Measurements from ENCODE around the gene KIAA1328. TPM values are rescaled to one million over a fixed set of nuclear protein-coding genes. Genes with fewer than 3 reads are reported as not detected.

Gene KIAA1328
- total RNA-seq, 1 experiment from 2014 or later, result 4.9 TPM

GRCh38 chr18:36899289-36899688, 70.4 kb downstream of the KIAA1328 start:
- Mint-ChIP-seq H3K9me3 (ENCODE audit: unreplicated experiment) (no peaks in the 10 kb centered on the region), H3K27ac (ENCODE audit: unreplicated experiment) (no peak overlapping the region), H3K36me3 (ENCODE audit: insufficient read depth, unreplicated experiment) (no peaks in the 10 kb centered on the region), H3K4me3 (ENCODE audit: unreplicated experiment) (no peak overlapping the region), H3K27me3 (ENCODE audit: insufficient read depth, unreplicated experiment) (no peaks in the 10 kb centered on the region), H3K4me1 (ENCODE audit: low read depth, unreplicated experiment) (no peaks in the 10 kb centered on the region)
- BruUV-seq (replicated peaks), result no TSS peak
- DNase-seq, result peak in 1 of 2 experiments; percentile 0
- Histone ChIP-seq H3K36me3 (ENCODE audit: control insufficient read depth, insufficient read depth, low read length) (no peaks in the 10 kb centered on the region), H3K9me3 (no peaks in the 10 kb centered on the region), H3K4me1 (no peaks in the 10 kb centered on the region), H3K4me3 (ENCODE audit: low read depth, low read length) (no peak overlapping the region), H3K27me3 (replicated peaks; ENCODE audit: control insufficient read depth, insufficient read depth, low read length) (no peaks in the 10 kb centered on the region)
- POLR2A ChIA-PET, result no interaction called here
- intact Hi-C loops (cut with micrococcal nuclease; ENCODE audit: unreplicated experiment), result no loop called here
- CTCF ChIA-PET, result interaction anchor here (0.6 to 1.0 kb wide), 2 partner anchors 70 to 140 kb away, joined by 3 read pairs; partner anchors contain the start of genes KIAA1328 and TPGS2
- peak in 1 of 2 experiments; percentile 11 for TF ChIP-seq CTCF (IDR thresholded peaks at IDR 0.05; ENCODE audit: insufficient read depth in 1 of 2, low read depth in 1 of 2, low read length in 1 of 2, severe bottlenecking in 1 of 2, unreplicated experiment in 1 of 2)

- Histone ChIP-seq H3K4me3 (ENCODE audit: low read depth, low read length) (no peak overlapping the region), H3K27me3 (replicated peaks; ENCODE audit: control insufficient read depth, insufficient read depth, low read length) (no peaks in the 10 kb centered on the region), H3K4me1 (no peaks in the 10 kb centered on the region), H3K36me3 (ENCODE audit: control insufficient read depth, insufficient read depth, low read length) (no peaks in the 10 kb centered on the region), H3K9me3 (no peaks in the 10 kb centered on the region)
- Mint-ChIP-seq H3K27ac (ENCODE audit: unreplicated experiment) (no peak overlapping the region), H3K36me3 (ENCODE audit: insufficient read depth, unreplicated experiment) (no peaks in the 10 kb centered on the region), H3K4me1 (ENCODE audit: low read depth, unreplicated experiment) (no peaks in the 10 kb centered on the region), H3K9me3 (ENCODE audit: unreplicated experiment) (no peaks in the 10 kb centered on the region), H3K4me3 (ENCODE audit: unreplicated experiment) (no peak overlapping the region), H3K27me3 (ENCODE audit: insufficient read depth, unreplicated experiment) (no peaks in the 10 kb centered on the region)
- no peak for TF ChIP-seq CTCF (IDR thresholded peaks at IDR 0.05; ENCODE audit: insufficient read depth in 1 of 2, low read depth in 1 of 2, low read length in 1 of 2, severe bottlenecking in 1 of 2, unreplicated experiment in 1 of 2)
- BruUV-seq (replicated peaks), result no TSS peak
- DNase-seq, result no peak
- ChIA-PET POLR2A (no interaction called here), CTCF (no interaction called here)
- intact Hi-C loops (cut with micrococcal nuclease; ENCODE audit: unreplicated experiment), result no loop called here
These were observed 71.5 kb downstream of the KIAA1328 start for GRCh38 chr18:36900466-36900865.

DNA sequence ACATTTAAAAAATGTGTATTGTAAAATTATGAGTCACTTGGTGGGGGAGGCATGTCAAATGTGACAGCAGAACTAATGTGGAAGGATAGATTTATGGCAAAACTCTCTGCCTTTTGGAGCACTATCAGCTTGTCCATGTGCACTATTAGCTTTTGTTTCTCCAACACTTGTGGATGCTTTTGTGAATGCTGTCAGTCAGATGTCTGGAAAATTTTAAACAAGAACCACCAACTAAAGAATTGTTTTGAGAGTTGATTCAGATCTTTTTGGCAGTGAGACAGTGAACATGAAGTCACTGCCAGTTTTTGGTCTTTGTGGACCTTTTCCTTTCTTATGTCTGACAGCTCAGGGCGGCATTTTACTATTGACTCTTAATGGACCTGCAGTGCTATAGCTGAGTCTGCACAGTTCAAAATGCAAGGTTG, 72.4 kb downstream of the KIAA1328 start:
- Mint-ChIP-seq H3K9me3 (ENCODE audit: unreplicated experiment) (no peaks in the 10 kb centered on the region), H3K4me1 (ENCODE audit: low read depth, unreplicated experiment) (no peaks in the 10 kb centered on the region), H3K4me3 (ENCODE audit: unreplicated experiment) (no peak overlapping the region), H3K36me3 (ENCODE audit: insufficient read depth, unreplicated experiment) (no peaks in the 10 kb centered on the region), H3K27ac (ENCODE audit: unreplicated experiment) (no peak overlapping the region), H3K27me3 (ENCODE audit: insufficient read depth, unreplicated experiment) (no peaks in the 10 kb centered on the region)
- CTCF ChIA-PET, result no interaction called here
- DNase-seq, result no peak
- Histone ChIP-seq H3K4me3 (ENCODE audit: low read depth, low read length) (no peak overlapping the region), H3K27me3 (replicated peaks; ENCODE audit: control insufficient read depth, insufficient read depth, low read length) (no peaks in the 10 kb centered on the region), H3K4me1 (no peaks in the 10 kb centered on the region), H3K9me3 (no peaks in the 10 kb centered on the region), H3K36me3 (ENCODE audit: control insufficient read depth, insufficient read depth, low read length) (no peaks in the 10 kb centered on the region)
- no peak for TF ChIP-seq CTCF (IDR thresholded peaks at IDR 0.05; ENCODE audit: insufficient read depth in 1 of 2, low read depth in 1 of 2, low read length in 1 of 2, severe bottlenecking in 1 of 2, unreplicated experiment in 1 of 2)
- BruUV-seq (replicated peaks), result no TSS peak
- intact Hi-C loops (cut with micrococcal nuclease; ENCODE audit: unreplicated experiment), result no loop called here
- POLR2A ChIA-PET, result no interaction called here

Data from Caco-2 (cell line).